ENCODE results near the gene YTHDC1. TPM values are rescaled to one million over a fixed set of nuclear protein-coding genes. Genes with fewer than 3 reads are reported as not detected.

The YTHDC1 gene
- total and polyA plus RNA-seq, 2 of the 8 experiments (the other 6 are each of a cell fraction or from before 2014, with no cell fraction given): 25.7 to 89.5 TPM

- Histone ChIP-seq H3K27ac (ENCODE audit: low read depth, low read length) (no peak overlapping the region), H3K4me2 (ENCODE audit: insufficient read depth in 1 of 2, low read depth in 2 of 2, low read length in 2 of 2) (no peak overlapping the region), H2AFZ (ENCODE audit: low read length) (no peak overlapping the region), H3K36me3 (ENCODE audit: control insufficient read depth in 2 of 4, insufficient read depth in 4 of 4, low read length in 3 of 4) (peaks cover 14 to 99% (median 36%) of the 10 kb centered on the region in 4 experiments; a peak in 7 of 8 replicates), H3K23ac (ENCODE audit: insufficient read length) (no peak overlapping the region), H3K18ac (ENCODE audit: extremely low read depth, low read length) (no peak overlapping the region), H4K20me1 (replicated peaks in 1 of 2; ENCODE audit: control insufficient read depth in 1 of 2, insufficient read depth in 2 of 2, low read length in 2 of 2) (no peaks in the 10 kb centered on the region), H3K4me1 (replicated peaks in 1 of 4; ENCODE audit: control insufficient read depth in 3 of 4, insufficient read depth in 4 of 4, low read length in 3 of 4) (no peaks in the 10 kb centered on the region), H2BK5ac (ENCODE audit: low read depth, low read length) (no peak overlapping the region), H3K79me2 (ENCODE audit: control insufficient read depth in 1 of 2, insufficient read depth in 2 of 2, low read length in 2 of 2) (peaks cover 0 to 12% of the 10 kb centered on the region in 2 experiments; a peak in 1 of 4 replicates), H3K4ac (replicated peaks; ENCODE audit: insufficient read length, low read depth, low read length) (no peak overlapping the region), H2AK5ac (ENCODE audit: low read depth, low read length) (no peak overlapping the region), H4K5ac (ENCODE audit: insufficient read length, low read depth, low read length) (no peak overlapping the region), H2BK12ac (ENCODE audit: low read depth, low read length) (no peak overlapping the region), H4K91ac (replicated peaks; ENCODE audit: insufficient read length, low read length) (no peak overlapping the region), H3K27me3 (replicated peaks in 1 of 4; ENCODE audit: control insufficient read depth in 3 of 4, extremely low read depth in 1 of 4, insufficient read depth in 3 of 4, low read length in 3 of 4) (no peaks in the 10 kb centered on the region), H2BK15ac (ENCODE audit: low read length) (no peak overlapping the region), H3K56ac (replicated peaks; ENCODE audit: insufficient read length, low read depth, low read length) (no peak overlapping the region), H2BK120ac (replicated peaks; ENCODE audit: low read depth, low read length) (no peak overlapping the region), H3K9me3 (ENCODE audit: insufficient read depth in 2 of 2, low read depth in 1 of 2, low read length in 1 of 2) (no peaks in the 10 kb centered on the region), H2BK20ac (ENCODE audit: low read length) (no peak overlapping the region), H3K23me2 (ENCODE audit: low read depth, low read length) (no peaks in the 10 kb centered on the region), H3K9ac (replicated peaks in 1 of 4; ENCODE audit: extremely low read depth in 1 of 4, low read depth in 3 of 4, low read length in 3 of 4) (no peak overlapping the region), H4K8ac (ENCODE audit: extremely low read depth, insufficient read depth, low read length) (no peak overlapping the region), H3K14ac (ENCODE audit: insufficient read length) (no peak overlapping the region), H3K4me3 (ENCODE audit: extremely low read depth in 1 of 4, insufficient read depth in 2 of 4, low read depth in 3 of 4, low read length in 4 of 4) (no peak overlapping the region), H3K79me1 (ENCODE audit: low read depth, low read length) (no peaks in the 10 kb centered on the region)
- no peak for FAIRE-seq
- POLR2A ChIA-PET (ENCODE audit: partially characterized antibody): interaction anchor here (0.7 to 1.5 kb wide), 4 partner anchors 8 to 19 kb away, joined by 3 to 5 read pairs (median 4); no protein-coding TSS in a partner anchor
- no peak for DNase-seq (ENCODE audit: low read depth in 1 of 2, low spot score in 2 of 2)
- 92% methylated on average over 4 of the region's 4 CpGs; no CpG with 5 or more reads in 1 of the 2 experiments for WGBS, 2 experiments (ENCODE audit: extremely low coverage in 1 of 2, insufficient coverage in 1 of 2, insufficient read length in 1 of 2, insufficient replicate concordance in 2 of 2, low coverage in 1 of 2, low lambda C conversion rate in 2 of 2, missing lambda C conversion rate in 1 of 2)
- CTCF ChIA-PET (ENCODE audit: partially characterized antibody): interaction anchor here (1.3 to 1.6 kb wide), 3 partner anchors 11 to 52 kb away, joined by 3 to 7 read pairs (median 3); no protein-coding TSS in a partner anchor
- TF ChIP-seq ATF3 (IDR thresholded peaks at IDR 0.05; ENCODE audit: insufficient read depth, low read depth, low read length): no peak
- TF ChIP-seq HDAC6 (IDR thresholded peaks at IDR 0.05; ENCODE audit: low read depth, low read length): no peak
- no peak for TF ChIP-seq E2F6 (IDR thresholded peaks at IDR 0.05)
- TF ChIP-seq SP4 (IDR thresholded peaks at IDR 0.05; ENCODE audit: low read length): no peak
- TF ChIP-seq EP300 (IDR thresholded peaks at IDR 0.05; ENCODE audit: borderline replicate concordance in 1 of 2, low read depth in 2 of 2, low read length in 2 of 2): no peak
- no peak for TF ChIP-seq GABPA (IDR thresholded peaks at IDR 0.05; ENCODE audit: borderline replicate concordance, insufficient read depth, low read length)
- no peak for TF ChIP-seq MAX (IDR thresholded peaks at IDR 0.05)
- no peak for TF ChIP-seq KDM4A (IDR thresholded peaks at IDR 0.05; ENCODE audit: low read depth, low read length, severe bottlenecking)
- no peak for TF ChIP-seq SP2 (IDR thresholded peaks at IDR 0.05; ENCODE audit: low read length)
- no peak for TF ChIP-seq RXRA (IDR thresholded peaks at IDR 0.05; ENCODE audit: insufficient read depth, low read depth, low read length)
Measured at GRCh38 chr4:68324519-68325262, 25.2 kb downstream of the YTHDC1 start.

Measured in H1 (cell line).